KOPT-K1 (cell line): Measurements from ENCODE around the gene SDR42E1.

Experiments
- H3K27ac ChIP-seq: fragments of 200-600 bp; sonication (generic); 2 replicates; pipeline ENCODE4 v1.5.1; 2016; ENCODE audit warnings: antibody characterized with exemption, mild to moderate bottlenecking, low read depth, low read length; ENCODE audit not compliant: poor library complexity, severe bottlenecking
- H3K36me3 ChIP-seq: fragments of 200-600 bp; sonication (generic); 2 replicates; pipeline ENCODE4 v1.5.1; 2017; ENCODE audit warnings: antibody characterized with exemption, mild to moderate bottlenecking, low read length, moderate library complexity; ENCODE audit not compliant: insufficient read depth
- H3K9me3 ChIP-seq: fragments of 200-600 bp; sonication (generic); 2 replicates; pipeline ENCODE4 v1.5.1; 2017; ENCODE audit warnings: antibody characterized with exemption, low read length, mild to moderate bottlenecking; ENCODE audit not compliant: insufficient read depth, poor library complexity, severe bottlenecking

The SDR42E1 gene, protein sequence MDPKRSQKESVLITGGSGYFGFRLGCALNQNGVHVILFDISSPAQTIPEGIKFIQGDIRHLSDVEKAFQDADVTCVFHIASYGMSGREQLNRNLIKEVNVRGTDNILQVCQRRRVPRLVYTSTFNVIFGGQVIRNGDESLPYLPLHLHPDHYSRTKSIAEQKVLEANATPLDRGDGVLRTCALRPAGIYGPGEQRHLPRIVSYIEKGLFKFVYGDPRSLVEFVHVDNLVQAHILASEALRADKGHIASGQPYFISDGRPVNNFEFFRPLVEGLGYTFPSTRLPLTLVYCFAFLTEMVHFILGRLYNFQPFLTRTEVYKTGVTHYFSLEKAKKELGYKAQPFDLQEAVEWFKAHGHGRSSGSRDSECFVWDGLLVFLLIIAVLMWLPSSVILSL

DNA sequence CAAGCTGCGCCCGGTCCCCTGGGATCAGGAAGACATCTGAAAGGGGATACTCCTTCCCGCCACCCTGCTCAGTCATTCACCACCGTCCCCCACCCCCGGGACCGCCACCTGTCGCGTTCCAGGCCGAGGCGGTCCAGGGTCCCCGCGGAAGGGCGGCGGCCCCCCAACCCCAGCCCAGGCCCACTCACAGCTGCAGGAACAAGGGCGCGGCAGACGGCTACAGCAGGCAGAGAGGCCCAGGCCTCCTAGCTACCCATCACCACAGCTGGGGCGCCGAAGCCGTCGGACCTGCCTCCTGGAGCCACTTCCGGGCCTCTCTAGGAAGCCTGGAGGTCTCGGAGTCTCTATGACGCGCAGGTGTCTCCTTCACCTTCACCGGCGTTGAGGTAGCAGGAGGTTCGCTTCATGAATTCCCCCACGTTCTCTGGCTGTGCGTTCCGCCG, at the start of gene SDR42E1:
Gene SDR42E1, minus strand, starts transcription at position 272 of the 443 bp plus-strand sequence. CDS start 10,612 bp downstream, outside the sequence.
- H3K27ac ChIP-seq: no peak within 1 kb of the TSS

GRCh38 chr16:82059983-82060421, 48.7 kb upstream of the SDR42E1 start:
- no peak overlapping the region for H3K27ac ChIP-seq
- no peaks in the 10 kb centered on the region for H3K36me3 ChIP-seq
- H3K9me3 ChIP-seq: no peaks in the 10 kb centered on the region

More for the DNA sequence above, at the start of gene SDR42E1:
- peaks cover 47% of the 10 kb centered on the region for H3K9me3 ChIP-seq
- H3K36me3 ChIP-seq: no peaks in the 10 kb centered on the region

DNA sequence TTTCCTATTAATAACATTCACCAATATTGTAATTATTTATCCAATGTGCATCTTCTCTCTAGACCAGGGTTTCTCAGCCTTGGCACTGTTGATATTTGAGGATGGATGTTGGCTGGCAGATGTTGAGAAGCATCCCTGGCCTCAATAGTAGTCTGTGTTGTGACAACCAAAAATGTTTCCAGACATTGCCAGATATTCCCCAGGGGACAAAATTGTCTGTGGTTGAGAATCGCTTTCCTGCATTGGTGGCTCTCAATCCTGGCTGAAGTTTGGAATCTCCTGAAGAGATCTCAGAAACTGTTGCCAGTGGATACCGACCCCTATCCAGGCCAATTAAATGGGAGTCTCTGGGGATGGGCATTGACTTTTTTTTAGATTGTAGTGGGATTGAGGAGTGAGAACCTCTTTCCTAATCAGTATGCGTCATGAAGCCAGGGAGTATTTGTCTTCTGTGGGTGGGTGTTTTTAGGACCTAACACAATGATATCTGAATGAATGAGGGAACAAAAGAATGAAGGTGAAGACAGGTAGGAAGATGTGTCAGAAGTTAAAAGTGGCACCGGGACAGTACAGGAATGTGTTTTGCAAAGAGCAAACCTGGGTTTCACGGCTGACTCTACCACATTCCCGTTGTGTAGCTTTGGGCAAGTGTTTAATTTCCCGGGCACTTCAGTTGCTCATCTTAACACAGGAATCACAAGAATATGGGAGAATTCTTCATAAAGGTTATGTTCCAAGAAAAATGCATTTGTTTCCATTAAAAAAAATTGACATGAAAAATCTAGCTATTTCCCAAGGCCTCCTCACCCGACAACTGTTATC, 48.1 kb upstream of the SDR42E1 start:
- Histone ChIP-seq H3K27ac (no peak overlapping the region), H3K9me3 (no peaks in the 10 kb centered on the region), H3K36me3 (no peaks in the 10 kb centered on the region)

- H3K36me3 ChIP-seq: no peaks in the 10 kb centered on the region
- no peaks in the 10 kb centered on the region for H3K9me3 ChIP-seq
- H3K27ac ChIP-seq: no peak overlapping the region
Measured at GRCh38 chr16:82056550-82056896, 45.3 kb upstream of the SDR42E1 start.

DNA sequence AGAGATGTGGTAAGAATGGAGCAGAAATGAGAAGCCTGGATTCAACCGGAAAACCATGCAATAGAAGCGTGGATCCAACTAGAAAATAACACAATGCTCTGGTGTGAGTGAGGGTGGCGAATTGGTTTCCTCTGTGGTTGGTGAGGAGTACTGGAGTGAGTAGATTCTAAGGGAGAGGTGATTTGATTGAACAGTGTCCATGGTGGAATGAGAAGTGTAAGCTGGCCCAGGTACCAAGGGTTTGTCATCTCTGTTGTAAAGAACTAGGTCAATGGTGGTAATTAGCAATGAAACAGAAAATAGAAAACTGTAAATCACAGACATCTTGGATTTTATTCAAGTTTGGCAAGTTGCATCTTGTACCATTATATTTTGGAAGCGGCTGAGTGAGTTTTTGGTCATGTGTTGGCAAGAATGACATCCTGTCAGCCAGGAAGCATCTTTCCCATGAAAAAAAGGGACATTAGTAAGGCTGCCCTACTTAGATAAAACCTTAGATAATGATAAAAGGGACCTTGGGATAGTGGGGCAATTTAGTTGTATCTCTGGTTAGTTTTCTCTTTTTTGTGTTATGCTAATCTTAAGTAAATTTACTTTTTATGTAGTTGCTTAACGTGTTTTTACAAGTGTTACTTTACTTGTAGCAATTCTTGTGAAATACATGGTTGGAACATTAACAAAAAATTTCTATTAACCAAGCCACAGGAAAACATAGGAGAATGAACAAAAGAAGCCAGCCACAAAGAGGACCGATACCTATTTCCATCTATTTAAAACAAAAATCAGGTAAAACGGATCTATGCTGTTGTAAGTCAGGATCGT, 44.7 kb upstream of the SDR42E1 start:
- no peaks in the 10 kb centered on the region for H3K36me3 ChIP-seq
- no peak overlapping the region for H3K27ac ChIP-seq
- H3K9me3 ChIP-seq: no peaks in the 10 kb centered on the region

GRCh38 chr16:82055117-82055516, 43.8 kb upstream of the SDR42E1 start:
- Histone ChIP-seq H3K36me3 (no peaks in the 10 kb centered on the region), H3K9me3 (no peaks in the 10 kb centered on the region), H3K27ac (no peak overlapping the region)

GRCh38 chr16:82051656-82052055, 40.4 kb upstream of the SDR42E1 start:
- Histone ChIP-seq H3K36me3 (no peaks in the 10 kb centered on the region), H3K27ac (no peak overlapping the region), H3K9me3 (no peaks in the 10 kb centered on the region)

GRCh38 chr16:82050909-82051357, 39.7 kb upstream of the SDR42E1 start:
- H3K9me3 ChIP-seq: no peaks in the 10 kb centered on the region
- H3K36me3 ChIP-seq: no peaks in the 10 kb centered on the region
- no peak overlapping the region for H3K27ac ChIP-seq

DNA sequence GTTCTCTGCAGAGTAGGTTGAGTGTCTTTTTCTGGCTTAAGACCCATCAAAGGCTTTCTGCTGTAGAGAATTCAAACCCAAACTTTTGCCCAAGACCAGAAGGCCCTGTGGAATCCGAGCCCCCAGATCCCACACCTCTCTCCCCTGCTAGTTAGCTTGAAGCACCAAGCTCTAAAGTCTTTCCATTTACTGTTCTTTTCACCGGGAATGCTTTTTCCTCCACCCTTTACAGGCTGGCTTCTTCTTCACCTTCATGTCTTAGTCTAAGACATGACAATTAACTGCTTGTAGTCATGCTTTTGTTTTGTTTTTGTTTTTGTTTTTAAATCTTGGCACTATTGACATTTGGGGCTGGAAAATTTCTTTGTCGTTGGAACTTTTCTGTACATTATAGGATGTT, 39.2 kb upstream of the SDR42E1 start:
- Histone ChIP-seq H3K36me3 (no peaks in the 10 kb centered on the region), H3K27ac (no peak overlapping the region)

GRCh38 chr16:82049484-82049883, 38.2 kb upstream of the SDR42E1 start:
- Histone ChIP-seq H3K36me3 (no peaks in the 10 kb centered on the region), H3K27ac (no peak overlapping the region), H3K9me3 (no peaks in the 10 kb centered on the region)

More for the DNA sequence above, 39.2 kb upstream of the SDR42E1 start:
- H3K9me3 ChIP-seq: no peaks in the 10 kb centered on the region

- H3K27ac ChIP-seq: no peak overlapping the region
- no peaks in the 10 kb centered on the region for H3K36me3 ChIP-seq
- H3K9me3 ChIP-seq: no peaks in the 10 kb centered on the region
Measured at GRCh38 chr16:82047787-82048186, 36.5 kb upstream of the SDR42E1 start.

DNA sequence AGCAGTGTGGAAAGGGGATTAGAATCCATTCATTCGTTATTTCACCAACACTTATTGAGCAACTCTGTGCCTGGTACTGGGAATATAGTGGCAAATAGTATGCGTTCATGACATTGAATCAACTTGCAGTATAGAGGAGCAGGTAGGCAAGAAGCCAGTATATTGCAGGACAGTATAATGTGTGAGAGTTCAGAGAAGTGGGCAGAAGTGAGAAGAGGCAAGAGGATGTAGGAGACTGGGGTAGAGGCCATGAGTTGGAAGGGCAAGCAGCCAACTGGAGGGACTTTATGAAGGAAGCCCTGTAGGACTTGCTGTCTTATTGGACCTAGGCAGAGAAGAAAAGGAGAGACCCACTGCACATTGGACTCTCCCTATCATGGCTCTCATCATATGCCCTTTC, 36.1 kb upstream of the SDR42E1 start:
- H3K9me3 ChIP-seq: no peaks in the 10 kb centered on the region
- no peak overlapping the region for H3K27ac ChIP-seq
- no peaks in the 10 kb centered on the region for H3K36me3 ChIP-seq

DNA sequence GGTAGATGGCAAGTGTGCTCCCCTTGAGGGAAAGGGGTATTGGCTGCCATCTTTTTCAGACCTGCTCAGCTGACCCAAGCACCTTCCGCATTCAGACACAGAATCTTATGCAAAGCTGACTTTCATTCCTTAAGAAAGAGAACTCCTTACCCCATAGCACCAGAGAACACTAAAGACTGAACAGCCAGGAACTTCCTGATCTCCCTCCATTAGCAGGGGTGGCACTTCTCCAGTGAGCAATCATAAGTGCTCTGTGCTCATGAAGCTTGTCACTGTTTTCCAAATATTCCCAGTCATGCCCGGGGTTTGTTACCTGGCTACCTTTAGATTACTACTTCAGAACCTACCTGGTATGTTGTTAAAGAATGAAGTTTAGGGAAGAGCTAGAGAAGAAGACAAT, 35.7 kb upstream of the SDR42E1 start:
- no peaks in the 10 kb centered on the region for H3K9me3 ChIP-seq
- no peak overlapping the region for H3K27ac ChIP-seq
- H3K36me3 ChIP-seq: no peaks in the 10 kb centered on the region

GRCh38 chr16:82046541-82046940, 35.3 kb upstream of the SDR42E1 start:
- Histone ChIP-seq H3K27ac (no peak overlapping the region), H3K36me3 (no peaks in the 10 kb centered on the region), H3K9me3 (no peaks in the 10 kb centered on the region)

GRCh38 chr16:82045465-82045864, 34.2 kb upstream of the SDR42E1 start:
- no peak overlapping the region for H3K27ac ChIP-seq
- no peaks in the 10 kb centered on the region for H3K36me3 ChIP-seq
- no peaks in the 10 kb centered on the region for H3K9me3 ChIP-seq
